ENCODE measurements around the gene MEGF11. TPM values are rescaled to one million over a fixed set of nuclear protein-coding genes. Genes with fewer than 3 reads are reported as not detected.

MEGF11 gene
- total RNA-seq, 4 donors from 2014 or later, result 0.23 to 0.33 TPM; not detected in 2

DNA sequence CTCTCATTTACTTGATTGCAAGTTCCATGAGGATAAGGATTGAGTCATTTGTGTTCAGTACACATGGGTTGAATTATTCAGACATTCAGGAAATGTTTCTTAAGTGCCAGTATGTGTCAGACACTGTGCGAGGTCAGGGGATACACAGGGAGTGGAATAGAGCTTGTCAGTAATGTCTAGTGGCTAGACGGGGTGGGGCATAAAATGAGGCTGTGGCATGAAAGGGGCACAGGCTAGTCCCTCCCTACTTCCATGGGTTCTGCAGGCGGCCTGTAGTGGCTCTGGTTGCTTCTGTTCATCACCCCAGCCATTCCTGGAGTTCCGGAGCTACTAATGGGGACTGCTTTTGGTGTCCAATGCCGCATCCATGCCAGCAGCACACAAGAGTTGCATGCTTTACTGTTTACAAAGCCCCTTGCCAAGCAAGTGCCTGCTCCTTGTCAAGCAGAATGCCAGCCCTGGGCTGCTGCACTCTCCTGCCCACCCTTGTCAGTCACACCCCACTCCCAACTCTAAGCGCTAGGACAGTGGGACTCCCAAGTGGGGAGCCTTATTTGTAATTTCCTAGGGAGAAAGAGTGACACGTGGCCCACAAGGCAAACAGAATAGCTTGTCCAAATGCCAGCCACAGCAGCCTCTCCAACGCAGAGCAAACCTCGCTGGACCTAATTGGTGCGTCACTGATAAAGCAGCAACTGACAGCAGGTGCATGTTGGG lies 313.5 kb downstream of the MEGF11 start:
- H3K4me1 ChIP-seq, result peaks cover 0 to 5% (median 0%) of the 10 kb centered on the region in 4 donors
- H3K4me3 ChIP-seq, result no peak overlapping the region
- intact Hi-C loops (cut with DNase I), result no loop called here
- no peak overlapping the region for H3K27ac ChIP-seq (replicated peaks in 1 of 4)
- TF ChIP-seq EP300 (IDR thresholded peaks at IDR 0.05), result no peak
- no peak for TF ChIP-seq POLR2A (IDR thresholded peaks at IDR 0.05; ENCODE audit: low read depth)
- TF ChIP-seq POLR2AphosphoS5 (IDR thresholded peaks at IDR 0.05), result no peak
- TF ChIP-seq, protein P1, sequence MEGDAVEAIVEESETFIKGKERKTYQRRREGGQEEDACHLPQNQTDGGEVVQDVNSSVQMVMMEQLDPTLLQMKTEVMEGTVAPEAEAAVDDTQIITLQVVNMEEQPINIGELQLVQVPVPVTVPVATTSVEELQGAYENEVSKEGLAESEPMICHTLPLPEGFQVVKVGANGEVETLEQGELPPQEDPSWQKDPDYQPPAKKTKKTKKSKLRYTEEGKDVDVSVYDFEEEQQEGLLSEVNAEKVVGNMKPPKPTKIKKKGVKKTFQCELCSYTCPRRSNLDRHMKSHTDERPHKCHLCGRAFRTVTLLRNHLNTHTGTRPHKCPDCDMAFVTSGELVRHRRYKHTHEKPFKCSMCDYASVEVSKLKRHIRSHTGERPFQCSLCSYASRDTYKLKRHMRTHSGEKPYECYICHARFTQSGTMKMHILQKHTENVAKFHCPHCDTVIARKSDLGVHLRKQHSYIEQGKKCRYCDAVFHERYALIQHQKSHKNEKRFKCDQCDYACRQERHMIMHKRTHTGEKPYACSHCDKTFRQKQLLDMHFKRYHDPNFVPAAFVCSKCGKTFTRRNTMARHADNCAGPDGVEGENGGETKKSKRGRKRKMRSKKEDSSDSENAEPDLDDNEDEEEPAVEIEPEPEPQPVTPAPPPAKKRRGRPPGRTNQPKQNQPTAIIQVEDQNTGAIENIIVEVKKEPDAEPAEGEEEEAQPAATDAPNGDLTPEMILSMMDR (IDR thresholded peaks at IDR 0.05), result no peak
- no peaks in the 10 kb centered on the region for H3K9me3 ChIP-seq
- DNase-seq (ENCODE audit: extremely low spot score), result no peak
- 71% methylated on average over 9 of the region's 10 CpGs for WGBS
- peaks cover 0 to 4% (median 0%) of the 10 kb centered on the region in 4 donors for H3K27me3 ChIP-seq
- no peaks in the 10 kb centered on the region for H3K36me3 ChIP-seq

DNA sequence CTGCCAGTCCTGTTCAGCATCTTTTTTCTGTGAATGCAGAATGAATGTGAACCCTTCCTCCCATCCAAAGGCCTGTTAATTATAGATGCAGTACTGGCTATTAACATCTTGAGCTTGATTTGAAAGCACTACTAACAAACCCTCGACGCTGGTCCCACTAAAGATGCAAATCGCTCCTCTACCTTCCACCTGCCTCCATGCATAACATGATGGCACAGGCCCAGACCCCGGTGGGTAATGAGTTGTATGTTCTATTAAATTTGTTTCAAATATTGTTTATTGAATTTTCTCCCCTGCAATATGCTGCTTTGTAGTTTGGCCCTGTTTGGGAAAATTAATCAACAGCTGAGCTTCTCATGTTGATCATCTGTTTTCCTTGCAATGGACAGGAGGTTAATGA lies 314.9 kb downstream of the MEGF11 start:
- H3K9me3 ChIP-seq, result no peaks in the 10 kb centered on the region
- WGBS, result 88% methylated on average over 4 of the region's 4 CpGs
- H3K4me3 ChIP-seq, result no peak overlapping the region
- TF ChIP-seq, protein P1 (IDR thresholded peaks at IDR 0.05), result no peak
- TF ChIP-seq POLR2AphosphoS5 (IDR thresholded peaks at IDR 0.05) (no peak), POLR2A (IDR thresholded peaks at IDR 0.05; ENCODE audit: low read depth) (no peak), EP300 (IDR thresholded peaks at IDR 0.05) (no peak)
- no peaks in the 10 kb centered on the region for H3K36me3 ChIP-seq
- intact Hi-C loops (cut with DNase I), result no loop called here
- no peak for DNase-seq (ENCODE audit: extremely low spot score)
- H3K27ac ChIP-seq (replicated peaks in 1 of 4), result no peak overlapping the region
- peaks cover 0 to 5% (median 0%) of the 10 kb centered on the region in 4 donors for H3K4me1 ChIP-seq
- H3K27me3 ChIP-seq, result peaks cover 0 to 4% (median 0%) of the 10 kb centered on the region in 4 donors

DNA sequence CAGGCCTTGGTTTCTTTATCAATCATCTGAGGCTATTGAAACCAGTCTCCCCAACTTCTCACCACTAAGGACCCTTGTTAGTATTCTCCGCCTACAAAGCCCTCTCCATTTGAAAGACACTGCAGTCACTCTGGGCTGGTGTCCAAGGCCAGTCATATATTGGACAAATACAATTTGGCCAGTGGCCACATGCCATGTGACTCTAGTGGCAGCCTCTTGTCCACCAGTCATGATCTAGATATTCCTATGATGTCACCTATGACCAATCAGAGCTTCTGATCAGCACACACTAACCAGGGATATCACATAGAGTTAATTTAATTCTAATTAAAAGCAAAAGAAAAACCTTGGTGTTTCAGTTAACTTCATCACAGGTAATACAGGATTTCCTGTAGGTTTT lies 316.1 kb downstream of the MEGF11 start:
- TF ChIP-seq POLR2AphosphoS5 (IDR thresholded peaks at IDR 0.05) (no peak), POLR2A (IDR thresholded peaks at IDR 0.05; ENCODE audit: low read depth) (no peak), EP300 (IDR thresholded peaks at IDR 0.05) (no peak)
- TF ChIP-seq, protein P1 (IDR thresholded peaks at IDR 0.05), result no peak
- Histone ChIP-seq H3K36me3 (no peaks in the 10 kb centered on the region), H3K4me1 (peaks cover 0 to 5% (median 0%) of the 10 kb centered on the region in 4 donors), H3K9me3 (no peaks in the 10 kb centered on the region), H3K27ac (replicated peaks in 1 of 4) (no peak overlapping the region), H3K4me3 (no peak overlapping the region), H3K27me3 (peaks cover 0 to 4% (median 0%) of the 10 kb centered on the region in 4 donors)
- WGBS, result 92% methylated on average over 1 of the region's 1 CpG
- intact Hi-C loops (cut with DNase I), result no loop called here
- DNase-seq (ENCODE audit: extremely low spot score), result no peak

DNA sequence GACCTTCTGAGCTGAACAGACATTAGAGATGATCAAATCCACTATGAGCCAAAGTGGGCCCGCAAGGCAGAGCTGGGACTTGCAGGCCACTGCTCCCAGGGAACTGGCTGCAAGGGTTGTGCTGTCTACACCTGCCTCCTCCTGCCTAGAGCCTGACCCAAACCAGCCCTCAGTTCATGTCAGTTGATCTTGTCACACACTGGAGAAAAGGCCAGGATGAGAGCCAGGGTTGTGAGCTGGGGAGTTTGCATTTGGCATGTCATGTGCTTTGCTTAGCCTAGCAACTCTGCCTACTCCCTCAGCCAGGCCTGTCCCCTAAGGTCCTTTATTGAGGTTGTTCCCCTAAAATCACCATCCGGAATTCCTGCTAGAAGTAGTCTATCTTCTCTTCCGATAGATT lies 316.5 kb downstream of the MEGF11 start:
- intact Hi-C loops (cut with DNase I), result no loop called here
- peaks cover 0 to 5% (median 0%) of the 10 kb centered on the region in 4 donors for H3K4me1 ChIP-seq
- H3K9me3 ChIP-seq, result no peaks in the 10 kb centered on the region
- TF ChIP-seq POLR2AphosphoS5 (IDR thresholded peaks at IDR 0.05), result no peak
- no peak for TF ChIP-seq EP300 (IDR thresholded peaks at IDR 0.05)
- no peak for TF ChIP-seq POLR2A (IDR thresholded peaks at IDR 0.05; ENCODE audit: low read depth)
- TF ChIP-seq, protein P1 (IDR thresholded peaks at IDR 0.05), result no peak
- no peak overlapping the region for H3K27ac ChIP-seq (replicated peaks in 1 of 4)
- peaks cover 0 to 4% (median 0%) of the 10 kb centered on the region in 4 donors for H3K27me3 ChIP-seq
- H3K4me3 ChIP-seq, result no peak overlapping the region
- no peak for DNase-seq (ENCODE audit: extremely low spot score)
- WGBS, result 98% methylated on average over 2 of the region's 3 CpGs
- no peaks in the 10 kb centered on the region for H3K36me3 ChIP-seq
